ENCODE results near the gene HOXB13.

Gene HOXB13

GRCh38 chr17:48704361-48705248 is 23.9 kb downstream of the HOXB13 start:
- no peak for DNase-seq (ENCODE audit: low read depth, low spot score)

- DNase-seq (ENCODE audit: low read depth, low spot score) = no peak
Observed at GRCh38 chr17:48701864-48702532, 26.6 kb downstream of the HOXB13 start.

GRCh38 chr17:48693178-48693577 is 35.4 kb downstream of the HOXB13 start:
- DNase-seq (ENCODE audit: low read depth, low spot score) = no peak

- no peak for DNase-seq (ENCODE audit: low read depth, low spot score)
Observed at GRCh38 chr17:48692049-48692448, 36.5 kb downstream of the HOXB13 start.

GRCh38 chr17:48690655-48691054 is 37.9 kb downstream of the HOXB13 start:
- DNase-seq (ENCODE audit: low read depth, low spot score) = no peak

GRCh38 chr17:48681609-48682008 is 46.9 kb downstream of the HOXB13 start:
- no peak for DNase-seq (ENCODE audit: low read depth, low spot score)

GRCh38 chr17:48679385-48680096 is 49.0 kb downstream of the HOXB13 start:
- no peak for DNase-seq (ENCODE audit: low read depth, low spot score)

- peak; percentile 35 for DNase-seq (ENCODE audit: low read depth, low spot score)
Observed at GRCh38 chr17:48678141-48678971, 50.2 kb downstream of the HOXB13 start.

GRCh38 chr17:48676963-48677558 is 51.5 kb downstream of the HOXB13 start:
- DNase-seq (ENCODE audit: low read depth, low spot score) = no peak
